H1 (cell line): ENCODE data around the gene OSM.

Experiments
- CHD2 ChIP-seq: IDR thresholded peaks from 2 replicates; pipeline ENCODE4 v1.6.1; 2012; ENCODE audit warnings: low read length, improper control_type of control experiment
- CTCF ChIP-seq, 3 experiments: IDR thresholded peaks; 1 replicate in 2 of 3; 2 replicates in 1 of 3; pipeline versions ENCODE4 v1.5.1 to v1.6.1; 2011; ENCODE audit warnings: low read length in 3 of 3, mild to moderate bottlenecking in 3 of 3, inconsistent platforms in 2 of 3, low read depth in 1 of 3, moderate library complexity in 1 of 3; ENCODE audit not compliant: insufficient read depth in 1 of 3; ENCODE audit errors: control extremely low read depth in 1 of 3
- KDM5A ChIP-seq: fragments of 200-600 bp; IDR thresholded peaks from 2 replicates; pipeline ENCODE4 v1.7.1; 2012; ENCODE audit warnings: mild to moderate bottlenecking, low read length, inconsistent platforms, mixed read lengths
- MAFK ChIP-seq: IDR thresholded peaks from 2 replicates; pipeline ENCODE4 v1.6.1; 2012; ENCODE audit warnings: low read depth, mild to moderate bottlenecking, improper control_type of control experiment, low read length
- NANOG ChIP-seq: IDR thresholded peaks from 2 replicates; pipeline ENCODE4 v1.6.1; 2011; ENCODE audit warnings: low read length, low read depth, mild to moderate bottlenecking, inconsistent platforms; ENCODE audit not compliant: insufficient read depth, poor library complexity, severe bottlenecking
- NRF1 ChIP-seq: IDR thresholded peaks from 2 replicates; pipeline ENCODE4 v1.6.1; 2011; ENCODE audit warnings: mild to moderate bottlenecking, low read depth, low read length, improper control_type of control experiment
- POLR2A ChIP-seq, 2 experiments: IDR thresholded peaks; 1 replicate in 1 of 2; 2 replicates in 1 of 2; pipeline ENCODE4 v1.6.1; 2011; ENCODE audit warnings: low read depth in 2 of 2, low read length in 2 of 2, mild to moderate bottlenecking in 2 of 2; ENCODE audit errors: control extremely low read depth in 1 of 2
- RAD21 ChIP-seq, 2 experiments: IDR thresholded peaks in 1 of 2; conservative IDR thresholded peaks in 1 of 2; 2 replicates each; pipeline ENCODE4 v1.6.1; 2011; ENCODE audit warnings: low read depth in 2 of 2, low read length in 2 of 2, improper control_type of control experiment in 1 of 2, inconsistent platforms in 1 of 2, mild to moderate bottlenecking in 1 of 2, moderate library complexity in 1 of 2
- SUZ12 ChIP-seq: fragments of 200-600 bp; sonication (generic); IDR thresholded peaks from 2 replicates; pipeline ENCODE4 v1.6.1; 2012; ENCODE audit warnings: mild to moderate bottlenecking, inconsistent platforms, low read length, moderate library complexity, mixed read lengths
- TAF1 ChIP-seq: IDR thresholded peaks from 2 replicates; pipeline ENCODE4 v1.6.1; 2011; ENCODE audit warnings: mild to moderate bottlenecking, low read depth, low read length
- YY1 ChIP-seq: IDR thresholded peaks from 2 replicates; pipeline ENCODE4 v1.6.1; 2011; ENCODE audit warnings: low read depth, mild to moderate bottlenecking, low read length
- TF ChIP-seq, protein P1 (sequence below): IDR thresholded peaks from 2 replicates; pipeline ENCODE4 v1.6.1; 2012; ENCODE audit warnings: inconsistent platforms

DNA sequence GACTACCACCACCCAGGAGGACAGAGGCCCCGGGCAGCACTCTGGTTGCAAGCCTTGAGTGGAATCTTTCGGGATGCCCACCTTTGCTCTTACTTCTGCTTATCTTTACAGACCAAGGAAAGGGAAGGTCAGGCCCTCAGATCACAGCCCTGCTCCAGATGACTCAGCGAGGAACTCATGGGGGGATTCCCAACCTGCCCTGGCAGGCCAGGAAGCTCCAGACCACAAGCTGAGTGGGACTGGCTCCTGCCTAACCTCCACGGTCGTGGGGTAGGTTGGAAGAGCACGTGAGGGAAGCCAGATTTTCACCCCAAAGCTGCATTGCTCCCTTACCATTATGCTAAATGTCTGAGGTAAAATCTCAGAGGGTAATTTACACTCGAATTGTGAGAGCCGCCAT is 48.3 kb upstream of the OSM start:
- TF ChIP-seq CTCF (IDR thresholded peaks at IDR 0.05; ENCODE audit: control extremely low read depth in 1 of 3, insufficient read depth in 1 of 3, low read depth in 1 of 3, low read length in 3 of 3), result no peak
- TF ChIP-seq CHD2, result no peak
- TF ChIP-seq NANOG, result no peak
- TF ChIP-seq POLR2A (IDR thresholded peaks at IDR 0.05; ENCODE audit: control extremely low read depth in 1 of 2, low read depth in 2 of 2, low read length in 2 of 2), result no peak
- no peak for TF ChIP-seq TAF1
- TF ChIP-seq KDM5A, result no peak
- no peak for TF ChIP-seq MAFK
- TF ChIP-seq NRF1, result no peak
- no peak for TF ChIP-seq RAD21 (IDR thresholded peaks at IDR 0.05 in 1 of 2, conservative IDR thresholded peaks at IDR 0.05 in 1 of 2; ENCODE audit: low read depth in 2 of 2, low read length in 2 of 2)
- TF ChIP-seq, protein P1, sequence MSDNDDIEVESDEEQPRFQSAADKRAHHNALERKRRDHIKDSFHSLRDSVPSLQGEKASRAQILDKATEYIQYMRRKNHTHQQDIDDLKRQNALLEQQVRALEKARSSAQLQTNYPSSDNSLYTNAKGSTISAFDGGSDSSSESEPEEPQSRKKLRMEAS, result no peak
- TF ChIP-seq SUZ12, result no peak
- TF ChIP-seq YY1, result no peak
